BLaER1 treated with 17β-estradiol and CSF1 and Interleukin-3, amounts not matched to agents 10 nM and 100 nM (cell line): Measurements from ENCODE around the gene A2M.

ENCODE experiments used
- H3K27ac ChIP-seq, 11 experiments: shearing (Covaris generic); formaldehyde crosslinking; 2 replicates each; pipeline ENCODE4 v1.8.1; 2022
- H3K27me3 ChIP-seq, 11 experiments: shearing (Covaris generic); formaldehyde crosslinking; 2 replicates each; pipeline ENCODE4 v1.8.1; 2022
- H3K36me3 ChIP-seq, 11 experiments: shearing (Covaris generic); formaldehyde crosslinking; 2 replicates each; pipeline ENCODE4 v1.8.1; 2022
- H3K4me1 ChIP-seq, 10 experiments: shearing (Covaris generic); formaldehyde crosslinking; 2 replicates each; pipeline ENCODE4 v1.8.1; 2022
- H3K4me2 ChIP-seq, 11 experiments: shearing (Covaris generic); formaldehyde crosslinking; 2 replicates each; pipeline ENCODE4 v1.8.1; 2022
- H3K4me3 ChIP-seq, 10 experiments: shearing (Covaris generic); formaldehyde crosslinking; 2 replicates each; pipeline ENCODE4 v1.8.1; 2022
- H3K9ac ChIP-seq, 11 experiments: shearing (Covaris generic); formaldehyde crosslinking; 2 replicates each; pipeline ENCODE4 v1.8.1; 2022
- H3K9me3 ChIP-seq, 11 experiments: shearing (Covaris generic); formaldehyde crosslinking; replicated peaks in 1 of 11; 2 replicates each; pipeline ENCODE4 v1.8.1; 2022
- H4K20me1 ChIP-seq, 11 experiments: shearing (Covaris generic); formaldehyde crosslinking; 2 replicates each; pipeline ENCODE4 v1.8.1; 2022
- Cebpa-rat ChIP-seq, 11 experiments: shearing (Covaris generic); IDR thresholded peaks; 2 replicates each; pipeline ENCODE4 v1.8.1; 2022

Gene A2M

DNA sequence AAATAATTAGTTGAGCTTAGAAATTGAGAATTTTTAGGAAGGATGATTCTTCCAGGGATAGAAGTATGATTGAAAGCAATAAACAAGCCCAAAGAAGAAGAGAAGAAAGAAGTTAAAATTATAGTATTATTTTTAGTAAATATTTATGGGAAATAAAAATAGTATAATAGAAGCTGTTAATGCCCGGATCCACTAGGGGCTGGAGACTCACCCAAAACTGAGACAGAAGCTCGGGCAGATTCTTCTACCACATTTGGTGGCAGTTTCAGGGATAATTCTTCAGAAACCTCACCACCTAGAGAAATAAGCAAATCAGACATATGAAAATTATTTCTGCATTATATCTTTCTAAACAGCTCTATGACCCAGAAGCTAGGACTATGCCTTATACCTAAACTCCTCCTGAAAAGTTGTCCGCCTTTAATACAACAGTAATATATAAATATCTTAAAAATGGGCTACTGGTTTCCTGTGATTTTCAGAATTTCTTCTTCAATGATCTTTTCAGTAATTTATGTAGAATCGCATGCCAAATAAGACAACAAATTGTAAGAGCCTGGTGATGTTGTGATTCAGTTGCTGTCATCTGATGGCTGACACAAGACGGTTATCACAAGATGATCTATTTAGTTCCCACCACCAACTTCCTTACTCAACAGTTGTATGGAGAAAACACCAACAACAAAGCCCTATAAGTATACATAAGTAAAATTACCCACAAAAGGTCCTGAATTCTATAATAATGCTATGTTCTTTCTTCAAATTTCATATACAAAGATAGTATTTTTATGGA, 35.6 kb downstream of the A2M start:
- H3K27ac ChIP-seq: no peak overlapping the region
- H3K9me3 ChIP-seq: peaks cover 11 to 36% (median 27%) of the 10 kb centered on the region in 11 experiments
- no peak overlapping the region for H3K9ac ChIP-seq
- H3K27me3 ChIP-seq: no peaks in the 10 kb centered on the region
- H4K20me1 ChIP-seq: no peaks in the 10 kb centered on the region
- H3K4me2 ChIP-seq: no peak overlapping the region
- TF ChIP-seq Cebpa-rat (IDR thresholded peaks at IDR 0.05): no peak
- peaks cover 0 to 34% (median 0%) of the 10 kb centered on the region in 11 experiments; a peak in 3 of 22 replicates for H3K36me3 ChIP-seq
- H3K4me1 ChIP-seq: 0 out of 20 replicates have a peak, but pooled peaks cover 0 to 4% (median 0%) of the 10 kb centered on the region in 10 experiments
- no peak overlapping the region for H3K4me3 ChIP-seq

DNA sequence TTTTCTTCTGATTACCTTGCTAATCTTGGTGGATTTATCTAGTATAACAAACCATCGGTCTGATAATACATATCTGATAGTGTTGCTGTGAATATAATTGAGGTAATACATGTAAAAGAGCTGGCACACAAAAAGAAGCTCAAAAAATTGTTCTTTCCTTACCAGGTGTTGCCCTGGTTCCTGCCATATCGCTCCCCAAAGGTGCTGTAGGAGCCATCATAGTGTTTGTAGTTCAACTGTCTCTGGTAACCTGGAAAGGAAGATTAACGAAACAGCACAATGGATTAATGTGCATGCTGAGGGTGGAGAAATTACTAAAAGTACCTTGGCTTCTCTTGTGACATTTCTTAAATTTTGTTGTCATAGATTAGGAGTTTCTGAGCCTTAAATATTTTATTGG, 36.6 kb downstream of the A2M start:
- Histone ChIP-seq H3K4me3 (no peak overlapping the region), H3K36me3 (peaks cover 0 to 40% (median 0%) of the 10 kb centered on the region in 11 experiments; a peak in 3 of 22 replicates), H3K4me1 (0 out of 20 replicates have a peak, but pooled peaks cover 0 to under 1% (median 0%) of the 10 kb centered on the region in 10 experiments), H3K27me3 (no peaks in the 10 kb centered on the region), H4K20me1 (no peaks in the 10 kb centered on the region), H3K9me3 (peaks cover 8 to 27% (median 22%) of the 10 kb centered on the region in 11 experiments), H3K4me2 (no peak overlapping the region), H3K27ac (no peak overlapping the region), H3K9ac (no peak overlapping the region)
- TF ChIP-seq Cebpa-rat (IDR thresholded peaks at IDR 0.05): no peak

DNA sequence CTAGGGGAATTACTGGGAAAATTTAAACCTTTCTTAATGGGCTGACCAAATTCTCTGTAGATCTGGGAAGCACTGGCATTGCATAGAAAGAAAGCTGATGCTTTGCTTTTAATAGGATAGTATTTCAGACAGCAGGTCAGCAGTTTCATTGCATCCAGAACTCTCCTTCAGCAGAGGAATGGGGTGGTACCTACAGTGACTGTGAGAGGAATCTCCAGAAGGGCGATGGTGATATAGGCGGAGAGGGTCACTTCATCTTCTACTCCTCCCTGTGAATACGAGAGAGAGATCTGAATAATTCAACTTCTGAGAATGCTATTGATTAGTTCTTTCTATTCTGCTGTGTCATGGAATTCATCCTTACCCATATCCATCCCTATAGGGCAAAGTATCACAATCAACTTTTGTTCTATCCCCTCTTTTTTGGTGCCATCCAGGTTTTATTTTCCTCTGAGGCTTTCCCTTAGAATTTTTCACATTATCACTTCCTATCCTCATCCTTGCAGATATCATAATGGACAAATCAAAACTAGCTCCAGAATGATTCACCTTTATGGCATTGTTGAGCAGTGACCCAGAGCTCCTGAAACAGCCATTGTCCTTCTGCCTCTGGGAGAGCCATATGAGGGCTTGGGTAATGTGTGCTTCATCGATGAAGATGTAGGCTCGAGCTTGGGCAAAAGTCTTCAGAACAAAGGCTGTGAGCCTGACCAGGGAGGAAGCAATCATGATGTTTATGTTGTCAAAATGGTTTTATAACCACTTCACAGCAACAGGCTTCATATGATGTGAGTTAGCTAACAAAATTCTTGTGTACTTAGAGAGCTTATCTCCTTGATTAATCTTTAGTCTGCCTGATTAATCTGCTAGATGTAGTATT, 38.3 kb downstream of the A2M start:
- Histone ChIP-seq H4K20me1 (no peaks in the 10 kb centered on the region), H3K27ac (no peak overlapping the region), H3K9me3 (peaks cover 0 to 11% (median 10%) of the 10 kb centered on the region in 11 experiments; a peak in 21 of 22 replicates), H3K4me2 (no peak overlapping the region), H3K36me3 (peaks cover 0 to 42% (median 0%) of the 10 kb centered on the region in 11 experiments; a peak in 3 of 22 replicates), H3K27me3 (no peaks in the 10 kb centered on the region), H3K9ac (no peak overlapping the region), H3K4me1 (no peaks in the 10 kb centered on the region), H3K4me3 (no peak overlapping the region)
- no peak for TF ChIP-seq Cebpa-rat (IDR thresholded peaks at IDR 0.05)

- H3K4me3 ChIP-seq: no peak overlapping the region
- H3K4me1 ChIP-seq: no peaks in the 10 kb centered on the region
- H3K4me2 ChIP-seq: no peak overlapping the region
- no peak for TF ChIP-seq Cebpa-rat (IDR thresholded peaks at IDR 0.05)
- H3K9me3 ChIP-seq: peaks cover 0 to 4% (median 3%) of the 10 kb centered on the region in 11 experiments; a peak in 11 of 22 replicates
- no peaks in the 10 kb centered on the region for H4K20me1 ChIP-seq
- H3K36me3 ChIP-seq: peaks cover 0 to 40% (median 0%) of the 10 kb centered on the region in 11 experiments; a peak in 3 of 22 replicates
- no peaks in the 10 kb centered on the region for H3K27me3 ChIP-seq
- H3K9ac ChIP-seq: no peak overlapping the region
- no peak overlapping the region for H3K27ac ChIP-seq
Measured at GRCh38 chr12:9076733-9077132, 39.0 kb downstream of the A2M start.

- no peak overlapping the region for H3K4me3 ChIP-seq
- peaks cover 0 to 40% (median 0%) of the 10 kb centered on the region in 11 experiments; a peak in 3 of 22 replicates for H3K36me3 ChIP-seq
- no peak for TF ChIP-seq Cebpa-rat (IDR thresholded peaks at IDR 0.05)
- H3K4me1 ChIP-seq: no peaks in the 10 kb centered on the region
- H3K9me3 ChIP-seq: no peaks in the 10 kb centered on the region
- no peaks in the 10 kb centered on the region for H3K27me3 ChIP-seq
- no peak overlapping the region for H3K27ac ChIP-seq
- no peaks in the 10 kb centered on the region for H4K20me1 ChIP-seq
- H3K9ac ChIP-seq: no peak overlapping the region
- no peak overlapping the region for H3K4me2 ChIP-seq
Measured at GRCh38 chr12:9075138-9075535, 40.6 kb downstream of the A2M start.

GRCh38 chr12:9074484-9075137, 41.1 kb downstream of the A2M start:
- Histone ChIP-seq H3K9ac (no peak overlapping the region), H3K4me2 (no peak overlapping the region), H3K4me3 (no peak overlapping the region), H3K36me3 (peaks cover 0 to 39% (median 0%) of the 10 kb centered on the region in 11 experiments; a peak in 3 of 22 replicates), H3K9me3 (no peaks in the 10 kb centered on the region), H4K20me1 (no peaks in the 10 kb centered on the region), H3K27me3 (no peaks in the 10 kb centered on the region), H3K4me1 (no peaks in the 10 kb centered on the region), H3K27ac (no peak overlapping the region)
- TF ChIP-seq Cebpa-rat (IDR thresholded peaks at IDR 0.05): no peak

DNA sequence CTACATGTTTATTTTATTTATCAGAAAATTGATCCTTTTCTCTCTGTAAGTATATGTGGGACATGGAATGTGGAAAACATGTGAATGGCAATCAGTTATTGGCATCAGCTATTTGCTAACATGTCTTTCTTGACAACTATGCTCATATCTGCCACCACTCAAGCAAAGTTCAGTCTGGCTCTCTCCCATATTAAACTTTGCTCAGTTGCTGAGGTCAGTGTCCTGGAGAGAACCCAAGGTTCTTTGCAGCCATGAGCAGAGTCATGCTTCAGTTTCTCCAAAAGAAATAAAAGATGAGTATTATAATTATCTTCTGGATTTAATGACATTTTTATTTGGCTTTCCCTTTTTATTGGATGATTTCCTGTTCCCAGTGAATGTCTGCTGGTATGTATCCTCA, 42.6 kb downstream of the A2M start:
- no peaks in the 10 kb centered on the region for H4K20me1 ChIP-seq
- TF ChIP-seq Cebpa-rat (IDR thresholded peaks at IDR 0.05): no peak
- no peak overlapping the region for H3K9ac ChIP-seq
- H3K27ac ChIP-seq: no peak overlapping the region
- H3K4me2 ChIP-seq: no peak overlapping the region
- H3K9me3 ChIP-seq: no peaks in the 10 kb centered on the region
- H3K4me1 ChIP-seq: no peaks in the 10 kb centered on the region
- H3K4me3 ChIP-seq: no peak overlapping the region
- no peaks in the 10 kb centered on the region for H3K27me3 ChIP-seq
- H3K36me3 ChIP-seq: peaks cover 0 to 31% (median 0%) of the 10 kb centered on the region in 11 experiments; a peak in 3 of 22 replicates

GRCh38 chr12:9072481-9073038, 43.2 kb downstream of the A2M start:
- Histone ChIP-seq H3K27ac (no peak overlapping the region), H3K27me3 (no peaks in the 10 kb centered on the region), H4K20me1 (no peaks in the 10 kb centered on the region), H3K4me2 (no peak overlapping the region), H3K4me1 (no peaks in the 10 kb centered on the region), H3K36me3 (peaks cover 0 to 28% (median 0%) of the 10 kb centered on the region in 11 experiments; a peak in 2 of 22 replicates), H3K9me3 (no peaks in the 10 kb centered on the region), H3K9ac (no peak overlapping the region), H3K4me3 (no peak overlapping the region)
- TF ChIP-seq Cebpa-rat (IDR thresholded peaks at IDR 0.05): no peak
